ENCODE data around the gene PKNOX2. TPM values are rescaled to one million over a fixed set of nuclear protein-coding genes. Genes with fewer than 3 reads are reported as not detected.

PKNOX2 gene
- total and polyA plus RNA-seq, 9 of the 15 experiments (the other 6 are each of a cell fraction or from before 2014, with no cell fraction given) = not detected

- H3K27me3 ChIP-seq (ENCODE audit: control insufficient read depth in 2 of 2, insufficient read depth in 2 of 2, low read length in 2 of 2) = peaks cover 49 to 77% of the 10 kb centered on the region in 2 experiments
- peaks cover 3% of the 10 kb centered on the region for H3K9me1 ChIP-seq (ENCODE audit: control insufficient read depth, insufficient read depth, low read length)
- no peaks in the 10 kb centered on the region; a peak in 1 of 5 replicates for H3K4me1 ChIP-seq (replicated peaks in 1 of 2; ENCODE audit: control insufficient read depth in 2 of 2, insufficient read depth in 2 of 2, low read length in 2 of 2)
- POLR2A ChIA-PET = no interaction called here
- no peaks in the 10 kb centered on the region; the same call in 1 of the 2 replicates for H4K20me1 ChIP-seq (replicated peaks; ENCODE audit: control insufficient read depth, insufficient read depth, low read length)
- H3K27ac ChIP-seq (ENCODE audit: extremely low read depth, low read depth, low read length) = no peak overlapping the region
- ATAC-seq (no peak), FAIRE-seq (no peak), DNase-seq (ENCODE audit: extremely low read depth in 1 of 4, low spot score in 3 of 4) (no peak)
- no peak overlapping the region for H3K9ac ChIP-seq (ENCODE audit: insufficient read depth in 1 of 2, low read depth in 2 of 2, low read length in 2 of 2)
- TF ChIP-seq ZFP36 (IDR thresholded peaks at IDR 0.05; ENCODE audit: low read depth, low read length, partially characterized antibody) (peak; percentile 46), ARID2 (IDR thresholded peaks at IDR 0.05) (no peak), RBM22 (IDR thresholded peaks at IDR 0.05; ENCODE audit: low read depth, low read length, poor library complexity, severe bottlenecking) (no peak)
- H3K9me3 ChIP-seq (replicated peaks; ENCODE audit: control insufficient read depth, insufficient read depth, low read depth, low read length) = no peaks in the 10 kb centered on the region
- no peak overlapping the region for H3K4me2 ChIP-seq (ENCODE audit: insufficient read depth, low read length)
- no peaks in the 10 kb centered on the region for H3K36me3 ChIP-seq (ENCODE audit: control insufficient read depth, insufficient read depth, low read length)
- H3K4me3 ChIP-seq = no peak overlapping the region
- intact Hi-C loops (cut with micrococcal nuclease) (no loop called here), in situ Hi-C loops (cut with MboI) (no loop called here)
- 16% methylated on average over 15 of the region's 15 CpGs for WGBS (ENCODE audit: insufficient coverage, low coverage, missing lambda C conversion rate)
- CTCF ChIA-PET (ENCODE audit: low intra/inter-chr PET ratio) = no interaction called here
- no peak overlapping the region for H2AFZ ChIP-seq (ENCODE audit: low read depth, low read length)
- H3K79me2 ChIP-seq (ENCODE audit: control insufficient read depth, insufficient read depth, low read length) = no peaks in the 10 kb centered on the region
- BruUV-seq (replicated peaks) = no TSS peak
Observed at GRCh38 chr11:125175896-125176575, 11.5 kb downstream of the PKNOX2 start.

- no peak overlapping the region for H3K9ac ChIP-seq (ENCODE audit: insufficient read depth in 1 of 2, low read depth in 2 of 2, low read length in 2 of 2)
- DNase-seq (ENCODE audit: extremely low read depth in 1 of 4, low spot score in 3 of 4) (no peak), FAIRE-seq (no peak), ATAC-seq (no peak)
- no peak for TF ChIP-seq ZBTB8A (IDR thresholded peaks at IDR 0.05; ENCODE audit: partially characterized antibody)
- TF ChIP-seq ZNF347 (CRISPR knock-in tag; IDR thresholded peaks at IDR 0.05; ENCODE audit: low read depth) = no peak
- TF ChIP-seq FOXM1 (IDR thresholded peaks at IDR 0.05; ENCODE audit: low read depth) = no peak
- TF ChIP-seq FOXM1 (CRISPR knock-in tag; IDR thresholded peaks at IDR 0.05; ENCODE audit: low read depth) = no peak
- TF ChIP-seq FOXA1 (IDR thresholded peaks at IDR 0.05; ENCODE audit: borderline replicate concordance) = no peak
- TF ChIP-seq ZNF140 (CRISPR knock-in tag; IDR thresholded peaks at IDR 0.05) = no peak
- no peak for TF ChIP-seq KHSRP (IDR thresholded peaks at IDR 0.05)
- no peak for TF ChIP-seq ZBTB17 (CRISPR knock-in tag; IDR thresholded peaks at IDR 0.05)
- TF ChIP-seq RUNX1 (IDR thresholded peaks at IDR 0.05; ENCODE audit: low read depth) = no peak
- no peak for TF ChIP-seq CCNT2 (IDR thresholded peaks at IDR 0.05; ENCODE audit: borderline replicate concordance, extremely low read depth, insufficient read length, low read depth, low read length)
- TF ChIP-seq PKNOX1 (IDR thresholded peaks at IDR 0.05) = no peak
- TF ChIP-seq POLR3G (IDR thresholded peaks at IDR 0.05; ENCODE audit: extremely low read depth, insufficient read length, insufficient replicate concordance) = no peak
- TF ChIP-seq GTF2E2 (tag; IDR thresholded peaks at IDR 0.05) = no peak
- TF ChIP-seq ZNF79 (CRISPR knock-in tag; IDR thresholded peaks at IDR 0.05; ENCODE audit: low read depth) = no peak
- TF ChIP-seq ZNF589 (CRISPR knock-in tag; IDR thresholded peaks at IDR 0.05; ENCODE audit: low read depth) = no peak
- no peak overlapping the region for H2AFZ ChIP-seq (ENCODE audit: low read depth, low read length)
- intact Hi-C loops (cut with micrococcal nuclease) (no loop called here), in situ Hi-C loops (cut with MboI) (no loop called here)
- H3K4me2 ChIP-seq (ENCODE audit: insufficient read depth, low read length) = no peak overlapping the region
- no peak overlapping the region for H3K4me3 ChIP-seq
- peaks cover 3% of the 10 kb centered on the region for H3K9me1 ChIP-seq (ENCODE audit: control insufficient read depth, insufficient read depth, low read length)
- no peaks in the 10 kb centered on the region for H3K79me2 ChIP-seq (ENCODE audit: control insufficient read depth, insufficient read depth, low read length)
- H3K9me3 ChIP-seq (replicated peaks; ENCODE audit: control insufficient read depth, insufficient read depth, low read depth, low read length) = no peaks in the 10 kb centered on the region
- no peaks in the 10 kb centered on the region; the same call in 1 of the 2 replicates for H4K20me1 ChIP-seq (replicated peaks; ENCODE audit: control insufficient read depth, insufficient read depth, low read length)
- ChIA-PET CTCF (ENCODE audit: low intra/inter-chr PET ratio) (no interaction called here), POLR2A (no interaction called here)
- peaks cover 52 to 79% of the 10 kb centered on the region in 2 experiments for H3K27me3 ChIP-seq (ENCODE audit: control insufficient read depth in 2 of 2, insufficient read depth in 2 of 2, low read length in 2 of 2)
- 7% methylated on average over 5 of the region's 5 CpGs for WGBS (ENCODE audit: insufficient coverage, low coverage, missing lambda C conversion rate)
- BruUV-seq (replicated peaks) = no TSS peak
- no peaks in the 10 kb centered on the region; a peak in 1 of 5 replicates for H3K4me1 ChIP-seq (replicated peaks in 1 of 2; ENCODE audit: control insufficient read depth in 2 of 2, insufficient read depth in 2 of 2, low read length in 2 of 2)
- no peak overlapping the region for H3K27ac ChIP-seq (ENCODE audit: extremely low read depth, low read depth, low read length)
- H3K36me3 ChIP-seq (ENCODE audit: control insufficient read depth, insufficient read depth, low read length) = no peaks in the 10 kb centered on the region
Observed at GRCh38 chr11:125176866-125177265, 12.3 kb downstream of the PKNOX2 start.
